Measurements from ENCODE around the gene PDZRN4.

PDZRN4 gene

GRCh38 chr12:41468756-41469155, 280.6 kb downstream of the PDZRN4 start:
- no peaks in the 10 kb centered on the region for H3K9me3 ChIP-seq (ENCODE audit: control insufficient read depth, low read length)
- H3K4me1 ChIP-seq (ENCODE audit: control insufficient read depth, insufficient read depth, low read length, poor library complexity, severe bottlenecking): no peaks in the 10 kb centered on the region
- H3K27ac ChIP-seq (ENCODE audit: low read depth, low read length, severe bottlenecking): no peak overlapping the region
- H3K4me3 ChIP-seq (ENCODE audit: extremely low read depth, insufficient read depth, low read length, poor library complexity, severe bottlenecking): no peak overlapping the region
- WGBS, 2 experiments (ENCODE audit: insufficient coverage in 2 of 2): 54 to 87% methylated on average over 2 to 3 of the region's 7 CpGs
- no peaks in the 10 kb centered on the region for H3K36me3 ChIP-seq (ENCODE audit: control insufficient read depth, insufficient read depth, low read length)

DNA sequence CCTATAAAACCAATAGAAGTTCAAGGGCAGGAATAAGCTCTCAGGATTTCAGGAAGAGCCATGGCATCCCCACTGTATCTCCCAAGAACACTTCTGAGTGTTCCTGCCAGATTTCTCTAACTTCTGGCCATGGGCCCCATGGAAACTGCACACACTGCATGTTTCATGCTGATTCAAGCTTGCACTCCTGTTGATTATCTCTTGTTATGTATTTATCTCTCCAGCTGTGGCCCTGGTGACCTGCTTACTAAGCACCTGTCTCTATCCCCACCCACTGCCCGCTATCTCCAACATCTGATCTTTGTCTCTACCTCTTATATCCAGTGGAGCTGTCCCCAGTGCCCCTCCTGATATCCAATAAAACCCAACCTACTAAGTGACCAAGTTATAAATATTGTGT, 285.3 kb downstream of the PDZRN4 start:
- H3K27ac ChIP-seq (ENCODE audit: low read depth, low read length, severe bottlenecking): no peak overlapping the region
- H3K4me1 ChIP-seq (ENCODE audit: control insufficient read depth, insufficient read depth, low read length, poor library complexity, severe bottlenecking): no peaks in the 10 kb centered on the region
- H3K4me3 ChIP-seq (ENCODE audit: extremely low read depth, insufficient read depth, low read length, poor library complexity, severe bottlenecking): no peak overlapping the region
- no CpG with 5 or more reads among the region's 1 CpG for WGBS, 2 experiments (ENCODE audit: insufficient coverage in 2 of 2)
- H3K36me3 ChIP-seq (ENCODE audit: control insufficient read depth, insufficient read depth, low read length): no peaks in the 10 kb centered on the region
- H3K9me3 ChIP-seq (ENCODE audit: control insufficient read depth, low read length): no peaks in the 10 kb centered on the region

GRCh38 chr12:41474001-41474400, 285.9 kb downstream of the PDZRN4 start:
- Histone ChIP-seq H3K27ac (ENCODE audit: low read depth, low read length, severe bottlenecking) (no peak overlapping the region), H3K36me3 (ENCODE audit: control insufficient read depth, insufficient read depth, low read length) (no peaks in the 10 kb centered on the region), H3K4me3 (ENCODE audit: extremely low read depth, insufficient read depth, low read length, poor library complexity, severe bottlenecking) (no peak overlapping the region), H3K4me1 (ENCODE audit: control insufficient read depth, insufficient read depth, low read length, poor library complexity, severe bottlenecking) (no peaks in the 10 kb centered on the region), H3K9me3 (ENCODE audit: control insufficient read depth, low read length) (no peaks in the 10 kb centered on the region)
- no CpG with 5 or more reads among the region's 1 CpG for WGBS, 2 experiments (ENCODE audit: insufficient coverage in 2 of 2)

DNA sequence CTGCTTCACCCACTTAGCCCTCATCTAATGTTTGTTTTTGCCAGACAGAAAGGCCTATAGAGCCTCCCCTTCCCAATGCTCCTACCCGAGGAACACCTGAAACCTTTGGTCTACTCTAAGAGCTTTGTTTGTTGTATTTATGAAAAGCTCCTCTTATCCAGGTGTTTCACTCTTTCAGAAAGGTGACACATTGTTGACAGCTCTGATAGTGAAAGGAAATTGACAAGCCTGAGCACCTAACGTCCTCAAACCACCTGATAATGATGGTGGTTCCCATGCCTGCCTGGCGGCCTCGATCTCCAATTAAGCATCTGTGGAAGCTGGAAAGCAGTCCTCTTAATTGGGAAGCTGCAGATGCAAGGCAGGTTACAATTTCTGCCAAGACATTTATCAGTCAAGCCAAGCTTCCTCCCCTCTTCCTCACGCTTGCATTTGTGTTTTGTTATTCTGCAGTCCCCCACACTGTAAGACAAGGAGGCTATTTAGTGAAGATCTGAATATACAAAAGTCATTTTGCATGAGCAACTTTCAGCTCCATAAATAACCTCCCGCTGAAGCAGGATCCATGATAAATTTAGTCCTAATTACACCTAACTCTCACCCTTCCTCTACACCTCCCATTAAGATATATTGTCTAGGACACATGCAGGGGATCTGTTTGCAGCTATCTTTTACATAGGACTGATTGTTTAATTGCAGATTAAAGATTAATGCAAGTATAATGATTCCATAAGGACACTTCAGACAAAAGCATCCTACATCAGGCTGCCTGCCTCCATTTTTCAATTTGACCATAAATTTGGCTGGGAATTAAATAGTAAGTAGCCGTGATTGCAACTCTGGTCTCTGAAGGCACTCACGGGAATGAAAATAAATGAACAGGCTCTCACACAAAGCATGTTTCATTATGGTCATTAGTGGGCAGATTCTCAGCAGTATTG, 288.6 kb downstream of the PDZRN4 start:
- Histone ChIP-seq H3K4me1 (ENCODE audit: control insufficient read depth, insufficient read depth, low read length, poor library complexity, severe bottlenecking) (no peaks in the 10 kb centered on the region), H3K27ac (ENCODE audit: low read depth, low read length, severe bottlenecking) (no peak overlapping the region), H3K36me3 (ENCODE audit: control insufficient read depth, insufficient read depth, low read length) (no peaks in the 10 kb centered on the region), H3K9me3 (ENCODE audit: control insufficient read depth, low read length) (no peaks in the 10 kb centered on the region), H3K4me3 (ENCODE audit: extremely low read depth, insufficient read depth, low read length, poor library complexity, severe bottlenecking) (no peak overlapping the region)
- WGBS, 2 experiments (ENCODE audit: insufficient coverage in 2 of 2): 76 to 89% methylated on average over 3 to 6 of the region's 8 CpGs

DNA sequence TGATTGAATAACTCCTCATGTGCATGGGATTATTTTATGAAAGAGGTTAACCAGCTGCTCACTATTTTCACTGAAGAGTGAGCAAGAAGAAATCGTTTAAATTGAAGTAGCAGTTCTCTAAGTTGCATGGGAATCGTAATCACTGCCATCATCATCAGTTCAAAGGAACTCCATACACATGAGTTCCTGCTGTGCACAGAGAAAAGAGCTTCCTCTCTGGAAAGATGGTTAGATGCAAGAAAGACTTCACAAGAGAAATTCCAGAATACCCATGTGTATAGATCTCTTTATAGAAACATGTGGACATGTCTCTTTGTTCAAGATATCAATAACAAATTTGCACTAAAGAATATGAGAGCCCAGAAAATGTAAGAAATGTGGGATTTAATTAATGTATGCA, 291.3 kb downstream of the PDZRN4 start:
- Histone ChIP-seq H3K9me3 (ENCODE audit: control insufficient read depth, low read length) (no peaks in the 10 kb centered on the region), H3K36me3 (ENCODE audit: control insufficient read depth, insufficient read depth, low read length) (no peaks in the 10 kb centered on the region), H3K4me1 (ENCODE audit: control insufficient read depth, insufficient read depth, low read length, poor library complexity, severe bottlenecking) (no peaks in the 10 kb centered on the region), H3K4me3 (ENCODE audit: extremely low read depth, insufficient read depth, low read length, poor library complexity, severe bottlenecking) (no peak overlapping the region), H3K27ac (ENCODE audit: low read depth, low read length, severe bottlenecking) (no peak overlapping the region)
- no CpG with 5 or more reads among the region's 2 CpGs for WGBS, 2 experiments (ENCODE audit: insufficient coverage in 2 of 2)

DNA sequence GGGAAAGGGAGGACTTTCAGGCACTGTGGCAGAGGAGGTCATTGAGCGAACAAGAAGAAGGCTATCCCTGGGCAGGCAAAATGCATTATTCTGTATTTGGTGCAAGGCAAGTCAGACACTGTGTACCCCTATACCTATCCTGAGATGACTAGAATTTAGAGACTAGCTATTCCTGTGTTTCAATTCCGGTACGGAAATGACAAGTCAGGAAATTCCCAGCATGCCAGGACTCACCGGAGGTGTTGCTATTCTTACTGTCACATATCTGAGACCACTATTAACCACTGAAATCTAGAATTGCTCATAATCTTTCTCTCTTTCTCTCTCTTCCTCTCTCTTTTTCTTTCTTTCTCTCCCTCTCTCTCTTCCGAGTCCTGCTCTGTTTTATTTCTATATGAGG, 297.1 kb downstream of the PDZRN4 start:
- H3K4me3 ChIP-seq (ENCODE audit: extremely low read depth, insufficient read depth, low read length, poor library complexity, severe bottlenecking): no peak overlapping the region
- peaks cover 4% of the 10 kb centered on the region for H3K4me1 ChIP-seq (ENCODE audit: control insufficient read depth, insufficient read depth, low read length, poor library complexity, severe bottlenecking)
- no peak overlapping the region for H3K27ac ChIP-seq (ENCODE audit: low read depth, low read length, severe bottlenecking)
- no peaks in the 10 kb centered on the region for H3K36me3 ChIP-seq (ENCODE audit: control insufficient read depth, insufficient read depth, low read length)
- H3K9me3 ChIP-seq (ENCODE audit: control insufficient read depth, low read length): no peaks in the 10 kb centered on the region
- 80 to 85% methylated on average over 4 of the region's 5 CpGs for whole genome bisulfite sequencing, 2 experiments (ENCODE audit: insufficient coverage in 2 of 2)

GRCh38 chr12:41486718-41487117, 298.6 kb downstream of the PDZRN4 start:
- 64 to 83% methylated on average over 1 to 2 of the region's 2 CpGs for WGBS, 2 experiments (ENCODE audit: insufficient coverage in 2 of 2)

DNA sequence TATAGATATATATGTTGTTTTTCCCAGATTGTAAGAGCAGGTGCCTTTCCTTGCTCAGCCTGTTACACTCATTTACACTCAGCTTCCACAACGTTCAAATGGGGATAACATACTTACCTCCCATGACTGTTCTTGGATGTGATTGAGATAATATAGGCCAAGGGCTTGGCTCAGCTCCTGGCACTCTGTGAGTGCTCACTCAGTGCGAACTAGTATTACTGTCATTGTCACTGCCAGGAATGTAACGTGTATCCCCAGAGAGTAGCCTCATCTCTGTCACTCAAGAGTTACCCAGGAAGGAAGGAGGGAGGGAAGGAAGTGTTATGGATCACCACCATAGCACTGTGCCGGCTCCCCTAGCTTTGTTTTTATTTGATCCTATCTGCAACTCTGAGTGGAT, 307.9 kb downstream of the PDZRN4 start:
- H3K4me3 ChIP-seq (ENCODE audit: extremely low read depth, insufficient read depth, low read length, poor library complexity, severe bottlenecking): no peak overlapping the region
- H3K27ac ChIP-seq (ENCODE audit: low read depth, low read length, severe bottlenecking): no peak overlapping the region
- H3K36me3 ChIP-seq (ENCODE audit: control insufficient read depth, insufficient read depth, low read length): no peaks in the 10 kb centered on the region
- WGBS, 2 experiments (ENCODE audit: insufficient coverage in 2 of 2): 86% methylated on average over 2 of the region's 4 CpGs; no CpG with 5 or more reads in 1 of the 2 experiments
- H3K9me3 ChIP-seq (ENCODE audit: control insufficient read depth, low read length): no peaks in the 10 kb centered on the region
- H3K4me1 ChIP-seq (ENCODE audit: control insufficient read depth, insufficient read depth, low read length, poor library complexity, severe bottlenecking): no peaks in the 10 kb centered on the region

More at GRCh38 chr12:41486718-41487117, 298.6 kb downstream of the PDZRN4 start:
- Histone ChIP-seq H3K36me3 (ENCODE audit: control insufficient read depth, insufficient read depth, low read length) (no peaks in the 10 kb centered on the region), H3K27ac (ENCODE audit: low read depth, low read length, severe bottlenecking) (no peak overlapping the region), H3K4me3 (ENCODE audit: extremely low read depth, insufficient read depth, low read length, poor library complexity, severe bottlenecking) (no peak overlapping the region), H3K4me1 (ENCODE audit: control insufficient read depth, insufficient read depth, low read length, poor library complexity, severe bottlenecking) (peaks cover 4% of the 10 kb centered on the region), H3K9me3 (ENCODE audit: control insufficient read depth, low read length) (no peaks in the 10 kb centered on the region)

DNA sequence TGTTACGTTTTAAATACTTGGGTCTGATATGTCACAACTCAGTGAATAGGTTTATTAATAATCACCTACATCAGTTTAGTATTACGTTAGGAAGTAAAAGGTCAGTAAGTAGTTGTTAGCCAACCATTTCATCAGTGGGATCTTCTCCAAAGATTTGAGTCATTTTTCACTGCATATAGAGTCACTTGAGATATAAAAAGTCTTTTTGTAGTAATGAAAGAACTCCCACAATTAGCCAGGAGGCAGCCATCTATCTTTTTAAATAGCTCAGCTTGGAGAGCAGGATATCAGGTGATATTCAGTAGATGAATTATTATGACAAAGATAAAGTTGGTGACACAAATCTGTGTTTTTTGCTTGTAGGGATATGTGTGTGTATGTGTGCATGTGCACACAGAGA, 309.3 kb downstream of the PDZRN4 start:
- Histone ChIP-seq H3K4me3 (ENCODE audit: extremely low read depth, insufficient read depth, low read length, poor library complexity, severe bottlenecking) (no peak overlapping the region), H3K36me3 (ENCODE audit: control insufficient read depth, insufficient read depth, low read length) (no peaks in the 10 kb centered on the region), H3K27ac (ENCODE audit: low read depth, low read length, severe bottlenecking) (no peak overlapping the region), H3K9me3 (ENCODE audit: control insufficient read depth, low read length) (no peaks in the 10 kb centered on the region), H3K4me1 (ENCODE audit: control insufficient read depth, insufficient read depth, low read length, poor library complexity, severe bottlenecking) (no peaks in the 10 kb centered on the region)
- WGBS, 2 experiments (ENCODE audit: insufficient coverage in 2 of 2): no CpG with 5 or more reads among the region's 2 CpGs

- Histone ChIP-seq H3K9me3 (ENCODE audit: control insufficient read depth, low read length) (no peaks in the 10 kb centered on the region), H3K27ac (ENCODE audit: low read depth, low read length, severe bottlenecking) (no peak overlapping the region)
- 80 to 91% methylated on average over 2 to 4 of the region's 6 CpGs for WGBS, 2 experiments (ENCODE audit: insufficient coverage in 2 of 2)
Measured at GRCh38 chr12:41504976-41505375, 316.9 kb downstream of the PDZRN4 start.

DNA sequence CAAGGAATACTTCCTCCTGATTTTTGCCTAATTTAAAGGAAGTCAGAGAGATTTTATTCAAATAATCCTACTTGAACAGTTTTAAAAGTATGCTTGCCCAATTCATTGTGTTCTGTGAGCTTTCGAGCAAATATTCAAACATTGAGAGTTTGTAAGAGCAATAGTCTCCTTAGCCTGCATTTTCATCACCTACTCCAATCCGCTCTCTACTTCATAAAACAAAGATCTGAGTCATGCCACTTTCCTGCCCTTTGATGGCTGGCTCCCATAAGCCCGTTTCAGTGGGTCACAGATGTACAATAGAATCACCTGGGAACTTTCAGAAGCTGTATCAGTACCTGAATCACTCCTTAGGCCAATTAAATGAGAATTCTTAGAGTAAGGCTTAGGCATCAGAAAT, 319.2 kb downstream of the PDZRN4 start:
- 100% methylated on average over 1 to 2 of the region's 3 CpGs for WGBS, 2 experiments (ENCODE audit: insufficient coverage in 2 of 2)
- Histone ChIP-seq H3K36me3 (ENCODE audit: control insufficient read depth, insufficient read depth, low read length) (no peaks in the 10 kb centered on the region), H3K9me3 (ENCODE audit: control insufficient read depth, low read length) (no peaks in the 10 kb centered on the region), H3K4me3 (ENCODE audit: extremely low read depth, insufficient read depth, low read length, poor library complexity, severe bottlenecking) (no peak overlapping the region), H3K4me1 (ENCODE audit: control insufficient read depth, insufficient read depth, low read length, poor library complexity, severe bottlenecking) (no peaks in the 10 kb centered on the region), H3K27ac (ENCODE audit: low read depth, low read length, severe bottlenecking) (no peak overlapping the region)

More at GRCh38 chr12:41504976-41505375, 316.9 kb downstream of the PDZRN4 start:
- Histone ChIP-seq H3K4me3 (ENCODE audit: extremely low read depth, insufficient read depth, low read length, poor library complexity, severe bottlenecking) (no peak overlapping the region), H3K36me3 (ENCODE audit: control insufficient read depth, insufficient read depth, low read length) (no peaks in the 10 kb centered on the region), H3K4me1 (ENCODE audit: control insufficient read depth, insufficient read depth, low read length, poor library complexity, severe bottlenecking) (no peaks in the 10 kb centered on the region)

Data from mesodermal cell (in vitro differentiated cells).